Stimulated activated CD8-positive, alpha-beta memory T cell treated with anti-CD3 and anti-CD28 coated beads, Interleukin-15, amount 100 ng/mL, for 4 hours (primary cell): ENCODE data around the gene OAS1.
A peak's percentile ranks its signal among the peaks of the same experiment; 100 is the strongest.

Experiments used
- DNase-seq, 2 donors: peaks; one replicate each; pipeline ENCODE4 v3.0.0-alpha.2; 2020; ENCODE audit warnings: low read depth in 2 of 2

OAS1 gene

DNA sequence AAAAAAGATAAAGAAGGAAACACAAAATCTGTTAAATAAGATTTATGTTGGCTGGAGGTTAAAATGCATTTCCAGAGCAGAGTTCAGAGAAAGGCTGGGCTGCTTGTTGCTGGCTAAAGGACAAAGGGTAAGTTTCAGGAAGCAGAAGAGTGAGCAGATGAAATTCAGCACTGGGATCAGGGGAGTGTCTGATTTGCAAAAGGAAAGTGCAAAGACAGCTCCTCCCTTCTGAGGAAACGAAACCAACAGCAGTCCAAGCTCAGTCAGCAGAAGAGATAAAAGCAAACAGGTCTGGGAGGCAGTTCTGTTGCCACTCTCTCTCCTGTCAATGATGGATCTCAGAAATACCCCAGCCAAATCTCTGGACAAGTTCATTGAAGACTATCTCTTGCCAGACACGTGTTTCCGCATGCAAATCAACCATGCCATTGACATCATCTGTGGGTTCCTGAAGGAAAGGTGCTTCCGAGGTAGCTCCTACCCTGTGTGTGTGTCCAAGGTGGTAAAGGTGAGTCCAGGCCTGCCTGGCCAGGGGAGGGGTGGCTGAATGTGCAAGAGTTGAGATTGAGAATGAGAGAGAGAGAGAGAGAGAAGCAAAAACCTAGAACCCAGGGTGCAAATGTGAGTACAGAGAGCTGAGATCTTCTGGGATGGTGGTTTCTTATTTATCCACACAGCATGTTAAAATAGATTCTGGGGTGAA is at the start of gene OAS1:
Gene OAS1, plus strand, starts transcription at position 251 of the 703 bp plus-strand sequence. Its CDS starts 78 bp downstream, at position 329.
- DNase-seq, result peak in 1 of 2 donors; percentile 17

DNA sequence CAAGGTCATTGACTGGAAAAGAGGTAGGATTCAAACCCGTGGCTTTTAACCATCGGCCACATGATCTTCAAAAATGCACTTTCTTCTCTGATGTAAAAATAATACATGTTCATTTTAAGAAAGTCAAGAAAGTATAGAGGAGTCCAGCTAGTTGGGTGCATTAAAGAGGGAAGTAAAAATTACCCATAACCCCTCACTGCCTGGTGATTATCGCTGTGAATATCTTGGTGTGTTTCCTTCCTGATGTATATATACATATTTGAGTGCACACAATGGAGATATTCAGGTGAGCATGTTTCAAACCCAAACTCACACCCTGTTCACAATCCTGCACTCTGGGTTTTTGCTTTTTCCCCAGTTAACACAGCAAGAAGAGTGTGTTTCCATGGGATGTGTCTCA is 47.5 kb upstream of the OAS1 start:
- no peak for DNase-seq

DNA sequence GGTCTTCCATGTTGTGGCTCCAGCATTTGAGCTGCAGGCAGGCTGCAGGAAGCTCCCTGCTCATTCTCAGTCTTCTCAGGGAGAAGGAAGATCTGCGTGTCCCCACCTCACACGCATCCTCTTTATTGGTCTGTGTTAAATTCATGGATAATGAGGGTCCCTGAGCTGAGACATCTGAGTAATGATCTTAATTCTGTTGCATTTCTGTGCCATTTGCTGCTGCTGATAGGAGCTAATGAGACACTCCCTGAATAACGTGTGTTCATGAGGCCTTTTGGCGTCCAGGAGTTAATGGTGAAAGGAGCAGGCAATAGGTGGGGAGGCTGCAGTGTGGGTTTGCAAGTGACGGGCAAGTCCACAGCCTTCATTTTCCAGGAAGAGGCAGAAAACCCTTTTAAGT is 46.6 kb upstream of the OAS1 start:
- DNase-seq, result no peak

DNA sequence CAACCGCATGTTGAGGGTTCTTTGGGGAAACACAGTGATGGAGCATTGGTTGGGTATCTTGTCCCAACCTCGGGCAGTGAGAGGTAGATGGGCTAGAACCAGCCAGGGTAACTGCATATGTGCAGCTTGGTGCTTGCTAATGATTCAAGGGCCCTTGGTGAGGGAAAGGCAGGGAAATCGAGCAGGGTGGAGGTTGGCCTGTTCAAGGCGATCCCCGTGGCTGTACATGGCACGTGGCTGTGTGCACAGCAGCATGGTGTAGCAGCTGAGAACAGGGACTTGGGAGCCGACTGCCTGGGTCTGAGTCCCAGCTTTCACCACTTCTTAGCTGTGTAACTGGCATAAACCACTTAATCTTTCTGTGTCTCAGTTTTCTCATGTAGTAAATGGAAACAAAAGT is 45.5 kb upstream of the OAS1 start:
- DNase-seq, result no peak

DNA sequence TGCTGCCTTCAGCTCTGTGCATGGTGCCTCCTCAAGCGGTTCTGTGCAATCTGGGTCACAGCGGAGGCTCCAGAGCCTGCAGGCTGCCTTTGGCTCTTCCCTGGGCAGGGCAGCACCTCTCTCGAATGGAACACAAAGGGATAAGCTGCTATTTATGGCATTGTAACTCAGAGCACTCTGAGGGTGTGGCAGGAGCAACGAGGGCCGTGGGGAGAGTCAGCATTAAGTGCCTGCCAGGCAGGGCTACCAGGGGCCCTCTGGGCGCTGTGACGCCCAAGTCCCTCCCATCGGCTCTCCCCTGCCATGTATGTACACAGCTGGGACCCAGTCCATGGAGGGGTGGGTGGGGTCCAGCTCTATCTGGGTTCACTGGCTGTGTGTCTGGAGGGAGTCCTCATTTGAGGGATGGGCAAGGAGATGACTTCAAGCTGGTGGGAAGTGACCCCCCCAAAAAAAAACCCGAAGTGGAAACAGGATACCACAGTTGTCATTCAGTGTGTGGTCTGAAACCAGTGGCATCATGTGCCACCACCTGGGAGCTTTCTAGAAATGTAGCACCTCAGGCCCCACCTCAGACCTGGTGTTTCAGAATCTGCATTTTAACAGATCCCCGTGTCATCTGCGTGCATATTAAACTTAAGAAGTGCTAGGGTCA is 44.0 kb upstream of the OAS1 start:
- DNase-seq, result no peak

DNA sequence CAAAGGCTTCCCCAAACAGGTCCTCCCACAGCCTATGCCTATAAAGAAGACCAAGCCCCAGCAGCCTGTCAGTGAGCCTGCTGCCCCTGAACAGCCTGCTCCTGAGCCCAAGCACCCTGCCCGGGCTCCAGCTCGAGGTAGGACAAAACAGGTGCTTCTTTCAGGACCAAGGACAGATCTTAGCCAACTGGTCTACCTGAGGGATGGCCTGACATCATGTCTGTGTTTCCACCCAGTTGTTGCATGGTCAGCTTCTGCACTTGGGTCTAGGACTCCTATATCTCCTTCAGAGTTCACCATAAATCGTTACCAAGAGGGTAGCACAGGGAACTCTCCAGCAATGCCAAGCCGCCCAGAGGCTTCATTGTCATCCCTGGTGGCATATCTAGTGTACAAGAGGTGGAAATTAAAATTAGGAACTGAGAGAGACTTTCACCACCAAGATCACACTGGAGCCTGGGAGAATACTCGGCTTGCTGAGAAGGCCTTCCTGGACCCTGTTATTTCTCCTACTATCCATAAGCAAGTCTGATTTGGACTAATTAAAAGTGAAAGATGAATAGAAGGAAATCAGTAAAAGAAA is 38.2 kb upstream of the OAS1 start:
- no peak for DNase-seq

DNA sequence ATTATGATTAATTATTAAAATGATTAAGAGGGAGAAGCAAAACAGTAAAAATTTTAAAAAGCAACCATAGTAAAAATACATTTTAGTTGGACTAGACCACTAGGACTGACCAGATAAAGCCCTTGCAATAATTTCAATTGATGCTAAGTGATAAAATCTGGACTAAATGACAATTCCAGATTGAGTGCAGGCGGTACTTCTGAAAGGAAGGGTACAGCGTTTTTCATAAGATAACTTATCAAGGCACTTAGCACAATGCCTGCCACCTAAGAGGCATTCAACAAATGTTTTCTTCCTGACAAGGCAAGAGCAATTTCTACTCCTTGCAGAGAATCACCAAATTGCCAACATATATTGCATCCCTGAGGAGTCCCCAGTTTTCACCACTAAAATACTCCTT is 37.7 kb upstream of the OAS1 start:
- no peak for DNase-seq

DNA sequence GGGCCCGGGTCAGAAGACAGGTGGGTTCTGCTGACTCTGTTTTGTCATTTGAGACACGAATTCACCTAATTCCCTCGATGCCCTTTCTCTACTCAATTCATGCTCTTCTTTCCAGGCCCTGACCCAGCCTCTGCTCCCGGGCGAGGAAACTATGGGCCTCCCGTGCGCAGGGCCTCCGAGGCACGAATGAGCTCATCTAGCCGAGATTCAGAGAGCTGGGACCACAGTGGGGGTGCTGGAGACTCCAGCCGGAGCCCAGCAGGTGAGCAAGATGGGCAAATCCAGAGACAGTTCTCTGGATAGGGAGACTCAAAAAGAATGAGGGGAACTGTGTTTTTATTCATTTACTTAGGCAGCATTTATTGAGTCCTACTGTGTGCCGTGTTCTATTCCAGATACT is 37.0 kb upstream of the OAS1 start:
- no peak for DNase-seq

DNA sequence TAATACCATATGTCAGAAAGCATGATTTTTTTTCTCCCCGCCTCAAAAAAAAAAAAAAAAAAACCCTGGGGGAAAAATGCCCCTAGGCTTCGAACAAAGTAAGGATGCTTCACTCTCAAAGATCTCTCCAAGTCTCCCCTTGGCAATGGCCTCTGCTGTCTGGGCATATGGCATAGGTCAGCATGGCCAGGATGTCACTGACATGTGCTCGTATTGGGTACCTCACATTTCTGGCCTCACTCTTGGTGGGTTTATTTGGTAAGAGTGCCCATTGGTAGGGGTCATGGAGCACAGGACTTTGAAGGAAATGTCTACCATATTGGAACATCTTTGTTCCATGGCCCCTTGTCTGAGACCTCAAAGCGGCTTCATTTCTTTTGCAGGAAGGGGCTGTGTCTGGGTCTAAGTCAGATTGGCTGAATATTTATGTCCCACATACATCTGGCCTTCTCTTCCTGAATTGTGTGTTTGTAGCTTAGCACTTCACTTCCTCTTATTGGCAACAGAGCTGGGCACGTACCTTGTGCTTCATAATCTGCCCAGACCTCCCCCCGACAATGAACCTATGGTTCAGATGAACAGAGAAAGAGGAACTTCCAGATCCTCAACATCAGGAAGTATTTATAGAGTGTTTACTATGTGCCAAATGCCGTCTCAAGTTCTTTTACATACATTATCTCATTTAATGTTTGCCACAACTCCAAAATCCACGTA is 36.3 kb upstream of the OAS1 start:
- DNase-seq, result no peak

DNA sequence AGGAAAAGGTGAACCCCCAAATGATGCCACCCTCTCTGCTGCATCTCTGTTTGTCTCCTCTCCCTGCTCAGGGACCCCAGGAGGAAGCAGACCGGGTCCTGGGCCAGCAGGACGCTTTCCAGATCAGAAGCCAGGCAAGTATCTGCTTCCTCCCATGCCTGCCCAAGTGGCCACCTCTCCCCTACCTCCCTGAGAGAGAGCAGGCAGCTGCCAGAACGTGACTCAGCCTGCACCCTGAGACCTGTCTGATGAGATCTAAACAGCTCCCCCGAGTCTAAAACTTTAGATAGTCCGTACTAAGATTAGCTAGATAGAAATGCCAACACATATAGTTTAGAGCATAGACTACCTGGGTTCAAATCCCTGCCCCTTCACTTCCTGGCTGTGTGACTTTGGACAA is 31.2 kb upstream of the OAS1 start:
- DNase-seq, result no peak

DNA sequence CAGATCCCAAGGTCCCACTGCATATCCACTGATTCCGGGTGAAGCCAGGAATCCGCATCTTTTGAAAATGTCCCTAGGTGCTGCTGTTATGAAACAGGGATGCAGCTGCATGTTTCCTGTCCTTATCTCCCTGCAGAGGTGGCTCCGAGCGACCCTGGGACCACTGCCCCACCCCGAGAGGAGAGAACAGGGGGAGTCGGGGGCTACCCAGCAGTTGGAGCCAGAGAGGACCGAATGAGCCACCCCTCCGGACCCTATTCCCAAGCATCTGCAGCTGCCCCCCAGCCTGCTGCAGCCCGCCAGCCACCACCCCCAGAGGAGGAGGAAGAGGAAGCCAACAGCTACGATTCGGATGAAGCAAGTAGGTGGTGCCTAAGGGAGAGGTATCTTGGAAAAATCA is 30.3 kb upstream of the OAS1 start:
- no peak for DNase-seq

DNA sequence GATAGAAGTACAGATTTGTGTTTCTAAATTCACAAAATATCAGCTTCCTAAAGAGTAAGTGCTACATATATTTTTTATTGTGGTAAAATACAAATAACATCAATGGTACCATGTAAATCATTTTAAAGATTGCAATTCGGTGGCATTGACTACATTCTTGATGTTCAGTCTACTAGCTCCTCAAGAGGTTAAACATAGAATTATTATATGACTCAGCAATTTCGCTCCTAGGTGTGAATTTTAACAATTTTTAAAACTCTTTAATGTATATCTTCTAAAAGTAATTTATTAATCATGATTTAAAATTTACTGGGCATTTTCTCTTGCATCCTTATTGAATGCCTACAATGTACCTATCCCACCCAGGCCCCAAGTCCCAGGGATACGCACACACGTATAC is 29.8 kb upstream of the OAS1 start:
- no peak for DNase-seq

DNA sequence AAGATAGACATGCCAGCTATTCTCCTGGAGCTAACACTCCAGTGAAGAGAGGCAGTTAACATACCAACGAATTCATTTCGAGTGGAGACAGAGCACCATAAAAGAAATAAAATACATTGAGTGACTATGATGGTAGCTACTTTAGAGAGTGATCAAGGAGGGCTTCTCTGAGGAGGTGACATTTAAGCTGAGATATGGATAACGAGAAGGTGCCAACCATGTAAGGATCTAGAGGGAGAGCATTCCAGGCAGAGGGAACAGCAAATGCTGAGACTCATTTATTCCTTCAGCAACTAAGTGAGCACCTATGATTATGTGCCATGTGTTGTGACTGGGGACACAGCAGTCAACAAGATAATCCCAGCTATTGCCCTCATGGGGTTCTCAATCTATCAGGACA is 28.3 kb upstream of the OAS1 start:
- DNase-seq, result no peak

DNA sequence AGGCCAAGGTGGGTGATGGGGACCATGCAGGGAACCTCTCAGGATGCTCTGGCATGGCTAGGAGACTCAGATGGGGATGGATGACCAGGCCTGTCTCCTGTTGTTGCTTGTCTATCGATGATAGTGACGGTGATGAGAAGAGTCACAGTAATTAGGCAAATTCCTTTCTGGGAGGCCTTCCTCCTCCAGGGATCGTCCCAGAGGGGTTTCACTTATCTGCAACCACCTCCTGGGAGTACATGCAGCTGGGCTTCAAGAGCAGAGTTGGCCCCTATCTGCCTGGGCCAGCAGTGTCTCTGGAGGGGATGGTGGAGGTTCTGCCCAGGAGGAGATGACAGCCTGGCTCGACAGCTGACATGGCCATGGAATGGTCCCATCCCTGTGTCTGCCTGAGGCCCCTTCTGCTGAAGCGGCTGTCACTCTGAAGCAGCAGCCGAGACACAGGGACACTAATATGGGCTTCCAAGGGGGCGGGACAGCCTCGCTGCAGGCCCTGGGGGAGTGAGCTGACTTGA is 27.5 kb upstream of the OAS1 start:
- DNase-seq, result no peak

DNA sequence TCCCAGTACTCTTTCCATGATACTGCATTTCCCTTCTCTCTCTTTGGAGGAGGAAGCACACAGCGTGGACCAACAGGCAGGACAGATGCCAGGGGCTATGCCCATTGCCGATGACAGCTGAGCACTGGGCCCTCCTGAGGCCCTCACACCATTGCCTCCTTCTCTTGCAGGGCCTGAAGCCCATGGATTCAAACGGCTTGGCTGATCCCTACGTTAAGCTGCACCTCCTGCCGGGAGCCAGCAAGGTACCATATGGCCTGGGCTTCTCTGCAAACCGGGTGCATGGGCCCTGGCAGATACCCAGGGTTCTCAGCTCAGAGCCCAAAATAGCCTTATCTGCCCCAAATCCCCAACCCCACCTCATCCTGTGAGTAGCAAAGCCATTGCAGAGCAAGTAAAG is 25.2 kb upstream of the OAS1 start:
- DNase-seq, result no peak

DNA sequence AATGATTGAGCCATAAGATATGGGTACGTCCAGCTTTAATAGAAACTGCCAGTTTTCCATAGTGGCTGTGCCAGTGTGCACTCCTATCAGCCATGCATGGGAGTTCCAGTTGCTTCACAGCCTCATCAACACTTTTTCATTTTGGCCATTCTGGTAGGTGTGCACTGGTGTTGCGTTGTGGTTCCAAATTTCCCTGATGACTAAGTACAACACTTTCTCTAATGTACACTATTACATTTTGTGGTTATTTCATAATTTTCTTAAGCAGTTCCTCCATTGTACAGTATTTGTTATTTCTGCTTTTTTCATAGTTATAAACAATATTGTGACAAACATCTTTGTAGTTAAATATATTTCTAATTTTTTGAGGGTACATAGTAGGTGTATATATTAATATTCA is 21.5 kb upstream of the OAS1 start:
- no peak for DNase-seq

DNA sequence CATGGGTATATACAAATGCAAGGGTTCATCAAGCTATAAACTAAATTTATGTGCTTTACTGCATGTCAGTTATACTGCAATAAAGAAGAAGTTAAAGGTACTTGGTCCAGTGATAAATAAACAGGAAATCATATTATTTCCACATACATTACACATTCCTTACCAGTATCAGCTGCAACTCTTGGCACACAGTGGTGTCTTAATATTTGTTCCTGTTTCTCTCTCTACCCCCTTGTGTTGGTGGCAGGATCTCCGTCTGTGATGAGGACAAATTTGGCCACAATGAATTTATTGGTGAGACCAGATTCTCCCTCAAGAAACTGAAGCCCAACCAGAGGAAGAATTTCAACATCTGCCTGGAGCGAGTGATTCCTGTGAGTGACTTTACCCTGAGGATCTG is 19.2 kb upstream of the OAS1 start:
- no peak for DNase-seq

DNA sequence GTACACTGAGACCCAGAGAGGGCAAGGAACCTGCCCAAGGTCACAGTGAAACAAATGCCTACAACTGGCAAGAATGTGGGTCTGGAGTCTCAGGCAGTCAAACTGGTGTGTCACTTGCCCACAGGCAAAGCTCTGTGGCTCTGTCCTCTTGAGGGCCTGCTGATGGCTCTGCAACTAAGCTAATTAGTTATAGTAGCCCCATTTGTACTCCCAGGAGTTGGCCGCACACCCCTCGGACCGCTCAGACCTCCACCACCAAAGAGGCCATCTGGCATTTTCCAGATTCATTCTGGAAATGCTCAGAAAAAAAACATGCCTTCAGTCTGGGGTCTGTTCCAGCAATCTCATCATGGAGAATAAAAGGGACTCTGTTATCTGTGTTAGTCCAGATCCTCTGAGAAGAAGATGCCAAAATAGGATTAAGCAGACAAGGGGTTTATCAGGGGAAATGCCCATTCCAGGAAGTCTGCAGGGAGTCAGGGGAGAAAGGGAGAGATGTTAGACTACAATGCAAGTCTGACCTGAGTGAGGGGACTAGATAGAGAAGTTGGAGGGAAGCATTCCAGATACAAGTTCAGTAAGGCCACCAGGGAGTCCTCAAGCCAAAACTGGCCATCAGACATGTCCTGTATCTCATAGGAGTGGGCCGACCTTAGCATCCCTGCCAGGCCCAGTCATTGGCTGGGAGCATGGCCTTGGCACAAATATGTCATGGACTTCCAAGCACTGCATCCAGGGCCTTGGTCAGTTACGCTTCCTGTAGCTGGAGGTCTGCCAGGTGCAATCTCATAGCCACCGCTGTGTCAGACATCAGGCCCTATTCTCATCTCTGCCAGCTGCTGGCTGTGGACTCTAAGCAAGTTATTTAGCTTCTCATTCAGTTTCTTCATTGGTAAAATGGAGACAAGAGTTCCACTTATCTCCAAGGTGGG is 15.4 kb upstream of the OAS1 start:
- DNase-seq, result no peak

DNA sequence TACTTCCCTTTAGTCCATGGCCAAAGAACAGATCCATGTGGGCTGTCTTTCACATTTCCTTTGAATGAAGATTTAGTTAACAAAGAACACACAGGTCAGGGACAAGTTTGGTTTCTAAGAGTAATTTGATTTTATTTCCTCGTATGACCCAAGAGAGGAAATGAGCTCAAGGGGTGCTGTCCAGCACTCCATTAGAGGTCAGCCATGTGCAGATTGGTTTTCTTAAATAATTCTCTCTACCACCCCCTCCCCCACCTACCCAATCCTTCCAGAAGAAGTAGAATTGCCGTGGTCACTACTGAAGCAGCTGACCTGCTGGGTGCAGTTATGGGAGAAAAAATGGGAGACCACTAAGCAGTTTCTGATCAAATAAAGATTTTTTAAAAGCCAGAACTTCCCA is 13.9 kb upstream of the OAS1 start:
- DNase-seq, result no peak

DNA sequence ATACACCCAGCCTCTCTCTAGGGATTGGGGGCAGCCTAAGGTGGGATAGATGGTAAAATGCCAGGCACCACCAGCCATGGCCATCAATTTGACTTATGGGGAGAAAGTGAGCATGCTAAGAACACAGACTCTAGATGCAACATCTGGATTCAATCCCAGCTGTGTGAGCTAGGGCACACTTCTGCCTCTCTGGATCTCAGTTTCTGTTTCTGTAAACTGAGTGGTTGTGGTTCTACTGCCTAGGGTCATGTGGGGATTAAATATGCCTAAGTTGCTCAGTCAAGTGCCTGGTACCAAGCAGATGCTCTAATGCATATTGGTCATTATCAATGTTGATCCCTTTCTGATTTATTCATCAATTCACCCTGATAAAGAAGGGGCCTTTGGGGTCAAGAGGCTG is 12.6 kb upstream of the OAS1 start:
- DNase-seq, result no peak

DNA sequence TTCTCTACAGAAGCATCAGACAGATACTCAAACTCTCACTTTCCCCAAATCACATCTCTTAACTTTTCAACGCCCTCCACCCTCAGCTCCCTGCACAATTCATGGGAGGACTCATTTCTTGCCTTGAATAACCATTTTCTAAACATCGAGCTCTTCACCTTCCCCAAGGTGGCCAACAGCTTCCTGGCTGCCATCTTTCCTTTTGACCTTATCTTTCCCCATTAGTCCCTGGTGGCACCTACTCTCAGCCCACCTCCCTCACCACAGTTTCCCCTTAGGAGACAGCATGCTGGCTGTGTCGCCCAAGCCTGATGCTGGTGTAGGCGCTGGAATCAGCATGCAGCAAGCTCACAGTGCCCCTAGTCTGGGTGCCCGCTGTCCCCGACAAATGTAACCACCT is 8.4 kb upstream of the OAS1 start:
- no peak for DNase-seq
